ENCODE measurements around the gene RBMS1. TPM values are rescaled to one million over a fixed set of nuclear protein-coding genes. Genes with fewer than 3 reads are reported as not detected.

The RBMS1 gene
- total RNA-seq, 1 experiment from 2014 or later, result 38.8 TPM

- H3K27me3 ChIP-seq (ENCODE audit: low read length), result no peaks in the 10 kb centered on the region
- no peak overlapping the region for H3K9ac ChIP-seq (ENCODE audit: low read length)
- H3K27ac ChIP-seq (ENCODE audit: low read length), result no peak overlapping the region
- 0 out of 2 replicates have a peak overlapping the region, but pooled peaks have one; percentile 21 for H2AFZ ChIP-seq (ENCODE audit: low read length)
- no TSS peak for BruUV-seq (replicated peaks)
- ChIA-PET CTCF (no interaction called here), POLR2A (ENCODE audit: unreplicated experiment) (no interaction called here)
- H3K9me2 ChIP-seq (replicated peaks; ENCODE audit: low read length), result no peaks in the 10 kb centered on the region
- H3K4me1 ChIP-seq (ENCODE audit: insufficient read depth, low read length), result peaks cover 17% of the 10 kb centered on the region
- no peaks in the 10 kb centered on the region for H3K79me2 ChIP-seq (ENCODE audit: low read length)
- no peaks in the 10 kb centered on the region for H3F3A ChIP-seq (ENCODE audit: low read length, unreplicated experiment)
- DNase-seq (peak; percentile 71), ATAC-seq (peak; percentile 85)
- H3K36me3 ChIP-seq (ENCODE audit: low read depth, low read length), result no peaks in the 10 kb centered on the region
- no peak overlapping the region for H3K4me3 ChIP-seq (ENCODE audit: low read length)
- no peaks in the 10 kb centered on the region for H3K9me3 ChIP-seq (ENCODE audit: low read length)
- intact Hi-C loops (cut with micrococcal nuclease), result loop anchor here (2.0 to 10.0 kb wide), 2 partner anchors 49 to 811 kb away; no protein-coding TSS in a partner anchor
- H3K4me2 ChIP-seq (ENCODE audit: low read length), result peak overlapping the region; percentile 17; the same call in 1 of the 2 replicates
- TF ChIP-seq CTCF (conservative IDR thresholded peaks at IDR 0.05; ENCODE audit: low read depth, low read length), result no peak
- TF ChIP-seq EZH2 (IDR thresholded peaks at IDR 0.05; ENCODE audit: low read length, unreplicated experiment), result no peak
- H4K20me1 ChIP-seq (ENCODE audit: low read length), result no peaks in the 10 kb centered on the region
Measured at GRCh38 chr2:160253440-160254188, 240.0 kb downstream of the RBMS1 start.

- Histone ChIP-seq H3K4me3 (ENCODE audit: low read length) (no peak overlapping the region), H3K9me3 (ENCODE audit: low read length) (no peaks in the 10 kb centered on the region)
Measured at GRCh38 chr2:160252900-160253299, 240.7 kb downstream of the RBMS1 start.

More at GRCh38 chr2:160252900-160253299, 240.7 kb downstream of the RBMS1 start:
- Histone ChIP-seq H3K9ac (ENCODE audit: low read length) (no peak overlapping the region), H3K36me3 (ENCODE audit: low read depth, low read length) (no peaks in the 10 kb centered on the region), H3K27me3 (ENCODE audit: low read length) (no peaks in the 10 kb centered on the region), H2AFZ (ENCODE audit: low read length) (no peak overlapping the region), H3K9me2 (replicated peaks; ENCODE audit: low read length) (no peaks in the 10 kb centered on the region), H3F3A (ENCODE audit: low read length, unreplicated experiment) (no peaks in the 10 kb centered on the region), H3K4me2 (ENCODE audit: low read length) (no peak overlapping the region), H3K79me2 (ENCODE audit: low read length) (no peaks in the 10 kb centered on the region), H3K4me1 (ENCODE audit: insufficient read depth, low read length) (peaks cover 17% of the 10 kb centered on the region), H3K27ac (ENCODE audit: low read length) (no peak overlapping the region), H4K20me1 (ENCODE audit: low read length) (no peaks in the 10 kb centered on the region)
- ATAC-seq (no peak), DNase-seq (no peak)
- POLR2A ChIA-PET (ENCODE audit: unreplicated experiment), result no interaction called here
- BruUV-seq (replicated peaks), result no TSS peak
- no peak for TF ChIP-seq EZH2 (IDR thresholded peaks at IDR 0.05; ENCODE audit: low read length, unreplicated experiment)
- no peak for TF ChIP-seq CTCF (conservative IDR thresholded peaks at IDR 0.05; ENCODE audit: low read depth, low read length)
- TF ChIP-seq EZH2phosphoT487 (IDR thresholded peaks at IDR 0.05; ENCODE audit: borderline replicate concordance, low read length), result no peak
- intact Hi-C loops (cut with micrococcal nuclease), result loop anchor here (1.0 to 10.0 kb wide), 4 partner anchors 48 to 812 kb away; no protein-coding TSS in a partner anchor
- CTCF ChIA-PET, result interaction anchor here (0.6 kb wide), 1 partner anchor 796 kb away, joined by 3 read pairs; no protein-coding TSS in a partner anchor
